C4-2B (cell line): Measurements from ENCODE around the gene MDC1.

Experiments used
- H3K27ac ChIP-seq: fragments of 450-650 bp; 2 replicates; pipeline ENCODE4 v1.5.1; 2017
- ZFX ChIP-seq: fragments of 450-650 bp; IDR thresholded peaks from 2 replicates; pipeline ENCODE4 v1.6.1; 2017
- TF ChIP-seq, protein P1 (sequence below): fragments of 450-650 bp; conservative IDR thresholded peaks from 2 replicates; pipeline ENCODE4 v1.5.1; 2017; ENCODE audit warnings: mild to moderate bottlenecking

The MDC1 gene

GRCh38 chr6:30735668-30736314, 18.7 kb upstream of the MDC1 start:
- no peak for TF ChIP-seq ZFX
- TF ChIP-seq, protein P1, sequence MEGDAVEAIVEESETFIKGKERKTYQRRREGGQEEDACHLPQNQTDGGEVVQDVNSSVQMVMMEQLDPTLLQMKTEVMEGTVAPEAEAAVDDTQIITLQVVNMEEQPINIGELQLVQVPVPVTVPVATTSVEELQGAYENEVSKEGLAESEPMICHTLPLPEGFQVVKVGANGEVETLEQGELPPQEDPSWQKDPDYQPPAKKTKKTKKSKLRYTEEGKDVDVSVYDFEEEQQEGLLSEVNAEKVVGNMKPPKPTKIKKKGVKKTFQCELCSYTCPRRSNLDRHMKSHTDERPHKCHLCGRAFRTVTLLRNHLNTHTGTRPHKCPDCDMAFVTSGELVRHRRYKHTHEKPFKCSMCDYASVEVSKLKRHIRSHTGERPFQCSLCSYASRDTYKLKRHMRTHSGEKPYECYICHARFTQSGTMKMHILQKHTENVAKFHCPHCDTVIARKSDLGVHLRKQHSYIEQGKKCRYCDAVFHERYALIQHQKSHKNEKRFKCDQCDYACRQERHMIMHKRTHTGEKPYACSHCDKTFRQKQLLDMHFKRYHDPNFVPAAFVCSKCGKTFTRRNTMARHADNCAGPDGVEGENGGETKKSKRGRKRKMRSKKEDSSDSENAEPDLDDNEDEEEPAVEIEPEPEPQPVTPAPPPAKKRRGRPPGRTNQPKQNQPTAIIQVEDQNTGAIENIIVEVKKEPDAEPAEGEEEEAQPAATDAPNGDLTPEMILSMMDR = no peak
- H3K27ac ChIP-seq = no peak overlapping the region

- TF ChIP-seq, protein P1 = no peak
- TF ChIP-seq ZFX = no peak
- H3K27ac ChIP-seq = no peak overlapping the region
Observed at GRCh38 chr6:30732237-30732943, 15.3 kb upstream of the MDC1 start.

DNA sequence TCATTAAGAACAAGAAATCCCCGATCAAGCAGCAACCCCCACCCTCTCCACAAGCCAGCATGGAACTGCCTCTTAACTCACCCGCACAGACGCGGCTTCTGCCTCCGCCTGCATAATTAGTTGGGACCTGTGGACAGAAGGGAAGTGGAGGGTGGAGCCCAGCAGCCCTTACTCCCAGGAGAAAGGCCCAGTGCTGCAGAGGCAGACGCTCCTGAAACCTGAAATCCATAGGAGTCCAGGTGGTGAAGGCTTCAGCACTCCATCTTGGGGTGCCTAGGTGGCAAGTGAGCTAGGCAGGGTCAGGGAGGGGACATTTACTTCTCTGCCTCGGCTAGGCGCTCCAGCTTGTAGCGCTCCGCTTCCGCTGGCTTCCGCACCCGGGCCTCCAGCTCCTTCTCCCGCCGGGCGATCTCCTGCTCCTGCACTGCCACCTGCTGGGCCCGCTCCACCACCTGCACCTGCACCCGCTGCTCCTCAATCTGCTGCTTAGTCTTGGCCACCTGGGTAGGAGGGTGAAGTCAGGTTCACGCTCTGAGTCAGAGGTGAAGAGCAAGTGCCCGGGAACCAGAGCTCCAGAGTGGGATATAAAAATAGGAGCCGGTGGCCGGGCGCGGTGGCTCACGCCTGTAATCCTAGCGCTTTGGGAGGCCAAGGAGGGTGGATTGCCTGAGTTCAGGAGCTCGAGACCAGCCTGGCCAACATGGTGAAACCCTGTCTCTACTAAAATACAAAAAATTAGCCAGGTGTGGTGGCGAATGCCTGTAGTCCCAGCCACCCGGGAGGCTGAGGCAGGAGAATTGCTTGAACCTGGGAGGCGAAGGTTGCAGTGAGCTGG, 13.7 kb upstream of the MDC1 start:
- H3K27ac ChIP-seq = no peak overlapping the region

DNA sequence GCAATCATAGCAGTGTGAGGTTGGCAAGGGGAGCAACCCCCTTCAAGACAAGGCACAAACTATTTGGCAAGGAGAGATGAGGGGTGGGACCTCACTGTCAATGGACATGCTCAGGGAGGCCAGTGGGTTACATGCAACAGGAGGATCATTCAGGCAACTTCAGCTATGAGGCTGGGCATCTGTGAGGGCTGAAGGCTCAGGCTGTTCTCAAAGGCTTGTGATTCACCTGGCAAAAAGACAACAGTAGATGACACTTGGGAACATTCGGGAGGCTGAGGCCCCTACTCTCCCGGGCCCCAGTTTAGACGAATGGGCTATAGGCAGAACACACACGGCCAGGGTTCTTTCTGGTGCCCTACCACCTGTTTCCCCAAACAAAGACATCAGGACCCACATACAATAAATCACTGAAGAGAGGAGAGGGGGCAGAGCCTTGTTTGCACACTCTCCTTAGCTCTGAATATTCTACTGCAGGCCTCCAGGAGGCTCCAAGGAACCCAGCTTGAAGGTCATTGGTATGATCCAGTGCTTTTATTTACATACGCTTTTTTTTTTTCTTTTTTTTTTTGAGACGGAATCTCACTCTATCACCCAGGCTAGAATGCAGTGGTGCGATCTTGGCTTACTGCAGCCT, 11.0 kb upstream of the MDC1 start:
- H3K27ac ChIP-seq = no peak overlapping the region
- TF ChIP-seq, protein P1 = no peak; the same call in 1 of the 2 replicates

More for the DNA sequence above, 13.7 kb upstream of the MDC1 start:
- no peak for TF ChIP-seq ZFX
- TF ChIP-seq, protein P1 = peak; percentile 86

DNA sequence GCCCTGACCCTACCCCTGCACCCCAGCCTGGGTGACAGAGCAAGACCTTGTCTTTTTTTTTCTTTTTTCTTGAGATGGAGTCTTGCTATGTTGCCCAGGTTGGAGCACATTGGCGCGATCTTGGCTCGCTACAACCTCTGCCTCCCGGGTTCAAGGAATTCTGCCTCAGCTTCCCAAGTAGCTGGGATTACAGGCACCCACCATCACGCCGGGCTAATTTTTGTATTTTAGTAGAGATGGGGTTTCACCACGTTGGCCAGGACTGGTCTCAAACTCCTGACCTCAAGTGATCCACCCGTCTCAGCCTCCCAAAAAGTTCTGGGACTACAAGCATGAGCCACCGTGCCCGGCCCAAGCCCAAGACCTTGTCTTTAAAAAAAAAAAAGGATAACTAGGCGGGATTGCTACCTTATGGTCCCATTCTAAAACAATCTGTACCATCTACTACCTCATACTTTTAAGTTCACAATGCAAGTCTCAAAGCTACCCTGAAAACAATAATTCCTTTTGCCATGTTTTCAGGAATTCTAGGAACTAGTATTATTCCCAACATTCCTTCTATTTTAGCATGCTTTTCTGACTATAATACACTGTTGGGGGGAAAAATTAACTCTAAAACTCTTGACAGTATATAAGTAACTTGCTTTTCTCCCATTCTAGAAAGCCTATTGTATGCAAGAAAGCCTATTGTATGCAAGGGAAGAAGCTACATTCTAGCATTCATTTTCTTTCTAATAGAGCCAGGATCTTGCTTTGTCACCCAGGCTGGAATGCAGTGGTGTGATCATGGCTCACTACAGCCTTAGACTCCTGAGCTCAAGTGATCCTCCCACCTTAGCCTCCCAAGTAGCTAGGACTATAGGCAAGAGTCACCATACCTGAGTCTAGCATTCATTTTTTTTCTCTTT, 9.7 kb upstream of the MDC1 start:
- no peak for TF ChIP-seq ZFX
- TF ChIP-seq, protein P1 = no peak
- H3K27ac ChIP-seq = no peak overlapping the region

DNA sequence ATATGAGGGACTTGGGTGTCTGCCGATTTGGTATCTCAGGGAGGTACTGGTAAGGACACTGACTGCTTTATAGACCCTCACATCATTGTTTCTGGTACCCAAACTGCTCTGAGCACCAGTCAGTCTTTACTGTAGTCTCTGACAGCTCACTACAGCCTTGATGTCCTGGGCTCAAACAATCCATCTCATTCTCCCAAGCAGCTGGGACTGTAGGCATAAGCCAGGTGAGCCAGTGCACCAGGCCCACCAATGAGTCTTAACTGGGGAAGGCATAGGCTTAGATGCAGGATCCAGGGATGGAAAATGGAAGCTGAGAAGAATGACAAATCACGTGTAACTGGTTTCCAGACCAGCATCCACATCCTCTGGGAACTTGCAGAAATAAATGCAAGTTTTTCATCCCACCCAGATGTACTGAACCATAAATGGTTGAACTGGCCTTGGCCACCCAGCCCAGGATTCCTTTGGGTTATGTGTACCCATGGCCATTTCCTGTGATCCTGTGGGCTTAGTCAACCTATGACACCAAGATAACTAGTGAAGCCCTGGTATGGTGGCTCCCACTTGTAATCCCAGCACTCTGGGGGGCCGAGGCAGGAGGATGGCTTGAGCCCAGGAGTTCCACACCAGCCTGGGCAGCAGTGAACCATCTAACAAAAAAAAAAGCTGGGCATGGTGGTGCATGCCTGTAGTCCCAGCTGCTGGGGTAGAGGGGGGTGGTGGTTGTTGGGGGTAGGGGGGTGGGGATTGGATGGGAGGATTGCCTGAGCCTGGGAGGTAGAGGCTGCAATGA, 8.8 kb upstream of the MDC1 start:
- TF ChIP-seq, protein P1 = no peak
- no peak for TF ChIP-seq ZFX
- no peak overlapping the region for H3K27ac ChIP-seq
